Esophagus squamous epithelium (tissue), 4 donors: ENCODE data around the gene DIS3L2.

Source experiments
- POLR2A ChIP-seq, 4 donors: fragments of 450-650 bp; IDR thresholded peaks; one replicate each; pipeline ENCODE4 v1.6.1; 2017; ENCODE audit warnings: antibody characterized with exemption in 4 of 4, mild to moderate bottlenecking in 4 of 4, moderate library complexity in 3 of 4
- TF ChIP-seq, protein P1 (sequence below), 6 experiments: fragments of 450-650 bp in 4 of 6; fragments of 200-600 bp in 2 of 6; sonication (generic) in 2 of 6; IDR thresholded peaks; one replicate each; pipeline ENCODE4 v1.5.1; 2016 to 2019; ENCODE audit warnings: antibody characterized with exemption in 6 of 6, mild to moderate bottlenecking in 4 of 6, moderate library complexity in 4 of 6

DNA sequence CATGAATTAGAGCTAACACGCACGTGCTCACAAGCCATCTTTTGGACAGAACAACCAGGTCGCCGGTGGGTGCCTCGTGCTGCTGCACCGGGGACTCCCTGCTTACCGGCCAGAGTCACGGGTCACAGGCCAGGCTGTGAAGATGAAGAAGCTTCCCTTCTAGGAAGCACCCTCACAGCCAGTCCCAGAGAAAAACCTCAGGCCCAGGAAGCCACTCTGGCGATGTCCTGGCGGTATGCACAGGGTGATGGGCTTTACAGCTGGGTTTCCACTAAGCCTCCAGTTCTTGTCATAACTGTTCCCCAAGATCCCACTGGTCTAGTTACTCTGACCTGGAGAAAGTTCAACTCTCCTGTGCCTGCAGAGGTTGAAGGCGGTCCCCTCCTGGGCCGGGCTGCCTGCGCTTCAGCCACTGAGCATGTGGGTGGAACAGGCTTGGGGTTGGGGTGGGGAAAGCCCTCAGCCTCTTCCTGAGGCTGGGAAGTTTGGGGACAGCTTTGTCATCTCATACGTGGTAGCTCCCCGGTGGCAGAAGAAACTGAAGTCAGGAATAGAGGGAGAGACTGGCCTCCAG, 15.2 kb upstream of the DIS3L2 start:
- TF ChIP-seq, protein P1, sequence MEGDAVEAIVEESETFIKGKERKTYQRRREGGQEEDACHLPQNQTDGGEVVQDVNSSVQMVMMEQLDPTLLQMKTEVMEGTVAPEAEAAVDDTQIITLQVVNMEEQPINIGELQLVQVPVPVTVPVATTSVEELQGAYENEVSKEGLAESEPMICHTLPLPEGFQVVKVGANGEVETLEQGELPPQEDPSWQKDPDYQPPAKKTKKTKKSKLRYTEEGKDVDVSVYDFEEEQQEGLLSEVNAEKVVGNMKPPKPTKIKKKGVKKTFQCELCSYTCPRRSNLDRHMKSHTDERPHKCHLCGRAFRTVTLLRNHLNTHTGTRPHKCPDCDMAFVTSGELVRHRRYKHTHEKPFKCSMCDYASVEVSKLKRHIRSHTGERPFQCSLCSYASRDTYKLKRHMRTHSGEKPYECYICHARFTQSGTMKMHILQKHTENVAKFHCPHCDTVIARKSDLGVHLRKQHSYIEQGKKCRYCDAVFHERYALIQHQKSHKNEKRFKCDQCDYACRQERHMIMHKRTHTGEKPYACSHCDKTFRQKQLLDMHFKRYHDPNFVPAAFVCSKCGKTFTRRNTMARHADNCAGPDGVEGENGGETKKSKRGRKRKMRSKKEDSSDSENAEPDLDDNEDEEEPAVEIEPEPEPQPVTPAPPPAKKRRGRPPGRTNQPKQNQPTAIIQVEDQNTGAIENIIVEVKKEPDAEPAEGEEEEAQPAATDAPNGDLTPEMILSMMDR (IDR thresholded peaks at IDR 0.05), result no peak
- TF ChIP-seq POLR2A (IDR thresholded peaks at IDR 0.05), result no peak
